ENCODE measurements around the gene COLEC11.
"Not testable (repeated sequence)": the region's sequence is repeated elsewhere in the genome, so short reads cannot be mapped to it uniquely, and the experiment has no call there.

The COLEC11 gene

GRCh38 chr2:3606370-3607201 is 11.7 kb downstream of the COLEC11 start:
- DNase-seq = no peak

DNA sequence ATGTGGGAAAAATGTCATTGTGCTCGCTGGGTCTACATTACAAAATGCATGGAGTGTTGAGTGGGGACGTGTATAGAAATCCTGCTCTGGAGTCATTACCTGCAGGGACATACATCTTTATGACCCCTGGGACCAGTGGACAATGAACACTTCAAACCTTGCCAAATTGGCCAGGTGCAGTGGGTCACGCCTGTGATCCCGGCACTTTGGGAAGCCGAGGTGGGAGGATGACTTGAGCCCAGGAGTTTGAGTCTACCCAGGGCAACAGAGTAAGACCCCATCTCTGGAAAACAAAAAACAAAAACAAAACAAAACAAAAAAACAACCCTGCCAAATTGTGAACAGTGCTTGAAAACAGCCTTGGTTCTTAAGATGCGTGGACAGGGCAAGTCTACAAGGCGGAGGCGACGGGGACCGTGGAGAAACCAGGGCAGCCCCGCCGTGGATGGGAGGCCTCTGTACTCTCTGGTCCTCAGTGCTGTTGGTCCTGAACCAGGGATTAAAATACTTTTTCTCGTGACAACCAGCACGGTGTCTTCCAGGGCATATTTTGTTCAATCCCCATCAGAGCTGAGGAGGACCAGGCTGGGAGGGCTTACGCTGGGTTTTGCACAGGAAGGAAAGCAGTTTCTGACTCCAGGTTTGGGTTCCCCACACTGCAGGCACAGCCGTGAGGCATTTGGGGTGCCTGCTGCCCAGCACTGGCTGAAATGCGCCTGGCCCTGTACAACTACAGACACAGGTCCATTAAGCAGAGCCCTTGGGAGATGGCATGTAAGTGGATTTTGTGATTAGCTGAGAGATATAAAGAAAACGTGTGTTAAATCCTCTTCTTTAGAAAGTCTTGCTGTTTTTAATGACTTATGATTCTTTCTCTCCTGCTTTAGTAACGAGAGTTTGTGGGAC is 13.7 kb downstream of the COLEC11 start:
- no peak for DNase-seq

GRCh38 chr2:3609279-3609673 is 14.4 kb downstream of the COLEC11 start:
- not testable (repeated sequence) for DNase-seq

DNA sequence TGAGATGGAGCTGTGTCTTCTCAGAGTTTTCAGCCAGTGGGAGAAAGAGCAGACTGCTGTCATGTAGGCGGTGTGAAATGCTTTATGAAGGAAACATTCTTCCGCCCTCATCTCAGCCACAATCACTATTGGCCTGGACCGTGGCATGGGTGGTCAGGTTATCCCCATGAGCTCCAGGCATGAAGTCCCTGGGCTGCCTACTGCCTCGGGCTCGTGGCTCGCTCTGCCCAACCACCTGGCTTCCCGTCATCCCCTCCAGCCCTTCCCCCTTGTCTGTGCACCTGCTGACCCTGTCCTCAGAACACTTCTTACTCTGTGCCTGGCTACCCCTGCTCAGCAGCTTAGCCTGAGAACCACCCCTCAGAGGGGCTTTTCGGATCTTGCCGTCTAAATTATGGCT is 15.5 kb downstream of the COLEC11 start:
- DNase-seq = no peak

DNA sequence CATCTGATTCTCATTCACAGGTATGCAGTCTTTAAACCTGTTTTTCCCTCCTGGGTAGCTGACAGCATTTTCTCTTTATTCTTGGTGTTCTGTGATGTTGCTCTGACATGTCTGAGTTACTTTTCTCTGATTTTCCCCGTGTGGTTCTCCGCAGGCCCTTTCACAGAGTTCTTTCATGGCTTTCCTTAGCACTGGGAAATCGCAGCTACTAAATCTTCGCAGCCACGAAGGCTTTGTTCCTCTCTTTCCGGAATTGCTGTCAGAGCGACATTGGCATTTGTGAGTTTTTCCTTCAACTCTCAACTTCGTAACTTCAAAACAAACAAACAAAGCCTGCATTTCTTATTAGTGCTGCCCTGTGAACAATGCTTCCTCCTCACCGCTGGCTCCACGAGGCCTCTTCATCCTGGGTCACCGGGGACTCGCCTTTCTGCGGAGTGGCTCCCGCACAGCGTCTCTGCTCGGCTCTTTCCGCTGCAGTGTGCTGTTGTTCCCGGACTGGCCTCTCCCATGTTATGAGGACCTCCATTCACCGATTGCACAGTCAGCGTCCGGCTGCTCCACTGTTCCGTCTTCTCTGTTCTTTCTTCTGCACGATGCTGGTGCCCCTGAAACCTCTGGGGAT is 16.1 kb downstream of the COLEC11 start:
- no peak for DNase-seq

DNA sequence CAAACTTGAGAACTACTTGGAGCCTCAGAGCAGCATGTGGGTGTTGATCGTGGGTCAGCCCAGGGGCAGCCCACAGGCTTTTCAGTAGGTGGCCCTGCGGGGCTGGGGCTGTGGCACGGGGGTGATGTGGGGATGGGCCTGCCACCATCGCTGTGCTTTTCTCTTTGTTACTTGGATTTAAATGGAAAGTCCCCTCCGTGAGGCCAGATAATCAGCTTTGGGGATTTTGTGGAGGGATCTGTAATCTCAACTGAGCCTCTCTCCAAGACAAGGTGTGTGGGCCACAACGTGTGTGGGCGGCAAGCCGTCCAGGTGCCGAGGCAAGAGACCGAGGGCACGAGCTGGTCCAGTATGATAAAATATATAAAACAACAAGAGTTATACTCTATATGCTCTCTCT is 16.7 kb downstream of the COLEC11 start:
- DNase-seq = no peak

- DNase-seq = no peak
Measured at GRCh38 chr2:3612639-3613523, 18.0 kb downstream of the COLEC11 start.

DNA sequence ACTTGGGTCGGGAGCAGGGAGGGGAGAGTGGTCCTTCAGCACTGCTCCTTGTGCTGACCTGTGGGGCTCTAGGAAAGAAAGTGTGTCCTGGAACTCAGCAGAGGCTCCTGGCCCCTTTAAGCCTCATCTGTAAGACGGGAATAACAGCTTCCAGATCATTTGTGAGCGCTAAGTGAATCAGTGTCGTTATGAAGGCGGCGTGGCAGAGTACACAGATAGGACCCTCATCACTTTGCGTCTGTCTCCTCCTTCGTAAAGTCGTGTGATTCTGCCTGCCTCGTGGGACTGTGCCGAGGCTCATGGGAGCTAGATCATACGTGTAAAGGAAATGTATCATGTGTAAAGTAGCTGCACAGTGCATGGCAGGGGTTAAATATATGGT is 18.6 kb downstream of the COLEC11 start:
- DNase-seq = no peak

- not testable (repeated sequence) for DNase-seq
Measured at GRCh38 chr2:3614743-3615142, 19.8 kb downstream of the COLEC11 start.

DNA sequence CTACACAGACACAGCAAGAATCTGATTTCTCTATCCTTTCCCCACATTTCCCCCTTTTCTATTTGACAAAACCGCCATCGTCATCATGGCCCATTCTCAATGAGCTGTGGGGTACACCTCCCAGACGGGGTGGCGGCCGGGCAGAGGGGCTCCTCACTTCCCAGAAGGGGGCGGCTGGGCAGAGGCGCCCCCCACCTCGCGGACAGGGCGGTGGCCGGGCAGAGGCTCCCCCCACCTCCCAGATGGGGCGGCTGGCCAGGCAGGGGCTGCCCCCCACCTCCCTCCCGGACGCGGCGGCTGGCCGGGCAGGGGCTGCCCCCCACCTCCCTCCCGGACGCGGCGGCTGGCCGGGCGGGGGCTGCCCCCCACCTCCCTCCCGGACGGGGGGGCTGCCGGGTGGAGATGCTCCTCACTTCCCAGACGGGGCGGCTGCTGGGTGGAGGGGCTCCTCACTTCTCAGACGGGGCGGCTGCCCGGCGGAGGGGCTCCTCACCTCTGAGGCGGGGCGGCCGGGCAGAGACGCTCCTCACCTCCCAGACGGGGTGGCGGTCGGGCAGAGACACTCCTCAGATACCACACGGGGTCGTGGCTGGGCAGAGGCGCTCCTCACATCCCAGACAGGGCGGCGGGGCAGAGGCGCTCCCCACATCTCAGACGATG is 20.8 kb downstream of the COLEC11 start:
- not testable (repeated sequence) for DNase-seq

DNA sequence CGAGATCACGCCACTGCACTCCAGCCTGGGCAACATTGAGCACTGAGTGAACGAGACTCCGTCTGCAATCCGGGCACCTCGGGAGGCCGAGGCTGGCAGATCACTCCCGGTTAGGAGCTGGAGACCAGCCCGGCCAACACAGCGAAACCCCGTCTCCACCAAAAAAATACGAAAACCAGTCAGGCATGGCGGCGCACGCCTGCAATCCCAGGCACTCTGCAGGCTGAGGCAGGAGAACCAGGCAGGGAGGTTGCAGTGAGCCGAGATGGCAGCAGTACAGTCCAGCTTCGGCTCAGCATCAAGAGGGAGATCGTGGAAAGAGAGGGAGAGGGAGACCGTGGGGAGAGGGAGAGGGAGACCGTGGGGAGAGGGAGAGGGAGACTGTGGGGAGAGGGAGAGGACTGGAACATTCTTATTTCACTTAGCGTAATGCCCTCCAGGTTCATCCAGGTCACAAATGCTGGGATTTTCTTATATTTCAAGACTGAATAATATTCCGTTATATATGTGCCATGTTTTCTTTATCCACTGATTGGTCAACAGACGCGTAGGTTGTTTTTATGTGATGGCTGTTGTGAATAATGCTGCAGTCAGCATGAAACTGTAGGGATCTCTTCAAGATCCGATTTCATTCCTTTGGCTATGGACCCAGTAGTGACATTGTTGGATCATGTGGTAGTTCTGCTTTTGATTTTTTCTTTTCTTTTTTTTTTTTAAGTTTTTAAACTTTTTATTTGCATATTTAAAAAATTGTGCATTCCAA is 21.7 kb downstream of the COLEC11 start:
- DNase-seq = not testable (repeated sequence)

GRCh38 chr2:3617198-3617890 is 22.4 kb downstream of the COLEC11 start:
- DNase-seq = no peak

DNA sequence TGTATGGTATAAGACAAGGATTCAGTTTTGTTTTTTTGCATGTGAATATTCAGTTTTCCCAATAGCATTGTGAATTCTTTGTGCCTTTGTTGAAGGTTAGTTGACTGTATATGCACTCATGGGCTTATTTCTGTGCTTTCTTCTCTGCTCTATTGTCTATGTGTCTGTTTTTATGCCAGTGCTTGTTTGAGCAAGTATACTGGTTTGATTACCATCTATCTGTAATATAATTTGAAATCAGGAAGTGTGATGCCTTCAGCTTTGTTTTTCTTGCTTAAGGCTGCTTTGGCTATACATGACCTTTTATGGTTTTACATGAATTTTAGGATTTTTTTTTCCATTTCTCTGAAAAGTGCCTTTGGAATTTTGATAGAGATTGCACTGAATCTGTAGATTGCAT is 23.5 kb downstream of the COLEC11 start:
- DNase-seq = no peak

DNA sequence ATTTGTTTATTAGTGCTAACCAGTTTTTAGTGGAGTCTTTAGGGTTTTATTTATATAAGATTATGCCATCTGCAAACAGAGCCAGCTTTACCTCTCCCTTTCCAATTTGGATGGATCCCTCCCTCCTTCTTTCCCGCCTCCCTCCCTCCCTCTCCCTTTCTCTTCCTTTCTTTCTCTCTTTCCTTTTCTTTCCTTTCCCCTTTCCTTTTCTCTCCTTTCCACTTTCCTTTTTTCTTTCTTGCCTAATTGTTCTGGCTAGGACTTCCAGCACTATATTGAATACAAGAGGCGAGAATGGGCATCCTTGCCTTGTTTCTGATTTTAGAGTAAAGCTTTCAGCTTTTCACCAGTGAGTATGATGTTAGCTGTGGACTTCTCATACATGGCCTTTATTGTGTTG is 24.1 kb downstream of the COLEC11 start:
- no peak for DNase-seq

DNA sequence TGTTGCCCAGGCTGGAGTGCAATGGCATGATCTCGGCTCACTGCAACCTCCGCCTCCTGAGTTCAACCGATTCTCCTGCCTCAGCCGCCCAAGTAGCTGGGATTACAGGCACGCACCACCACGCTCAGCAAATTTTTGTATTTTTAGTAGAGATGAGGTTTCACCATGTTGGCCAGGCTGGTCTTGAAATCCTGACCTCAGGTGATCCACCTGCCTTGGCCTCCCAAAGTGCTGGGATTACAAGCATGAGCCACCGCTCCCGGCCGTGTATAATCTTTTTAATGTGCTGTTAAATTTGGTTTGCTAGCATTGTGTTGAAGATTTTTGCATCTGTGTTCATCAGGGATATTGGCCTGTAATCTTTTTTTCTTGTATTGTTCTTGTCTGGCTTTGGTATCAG is 24.7 kb downstream of the COLEC11 start:
- DNase-seq = not testable (repeated sequence)

DNA sequence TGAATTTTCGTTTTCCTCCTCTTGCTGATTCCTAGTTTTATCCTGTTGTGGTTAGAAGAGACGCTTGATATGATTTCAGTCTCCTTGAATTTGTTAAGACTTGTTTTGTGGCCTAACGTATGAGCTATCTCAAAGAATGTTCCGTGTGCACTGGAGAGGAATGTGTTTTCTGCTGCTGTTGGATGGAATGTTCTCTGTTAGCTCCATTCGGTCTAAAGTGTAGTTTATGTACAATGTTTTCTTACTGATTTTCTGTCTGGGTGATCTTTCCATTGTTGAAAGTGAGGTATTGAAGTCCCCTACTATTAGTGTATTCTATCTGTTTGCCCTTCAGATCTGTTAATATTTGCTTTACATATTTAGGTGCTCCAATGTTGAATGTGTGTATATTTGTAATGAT is 25.9 kb downstream of the COLEC11 start:
- no peak for DNase-seq

- no peak for DNase-seq
Measured at GRCh38 chr2:3622967-3623366, 28.1 kb downstream of the COLEC11 start.

GRCh38 chr2:3624059-3624794 is 29.3 kb downstream of the COLEC11 start:
- no peak for DNase-seq

DNA sequence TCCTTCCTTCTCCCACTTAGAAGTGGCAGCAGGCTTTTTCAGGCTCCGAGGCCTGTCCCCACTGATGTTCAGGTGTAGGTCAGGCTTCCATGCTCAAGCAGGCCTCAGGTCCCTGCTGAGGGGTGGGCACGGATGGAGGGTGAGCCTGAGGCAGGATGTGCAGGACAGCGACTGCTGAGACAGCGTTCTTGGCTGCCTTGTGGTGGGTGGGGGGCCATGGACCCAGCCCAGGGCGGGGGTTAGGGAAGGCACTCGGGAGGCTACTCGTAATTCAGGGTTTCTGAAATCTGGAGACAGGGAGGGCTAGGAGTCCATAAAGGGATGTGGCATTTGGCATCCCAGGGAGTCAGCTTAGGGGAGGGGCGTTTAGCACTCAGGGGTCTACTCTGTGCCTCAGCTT is 30.3 kb downstream of the COLEC11 start:
- no peak for DNase-seq

Data from activated CD4-positive, alpha-beta T cell treated with anti-CD3 and anti-CD28 coated beads, Interleukin-2, amount 50 U/mL, for 4 hours (primary cell).